PC-9 (cell line): ENCODE results near the gene AP4S1. TPM values are rescaled to one million over a fixed set of nuclear protein-coding genes. Genes with fewer than 3 reads are reported as not detected.

ENCODE experiments used
- BruUV-seq: library from RNA; stranded (reverse); fragments of 400-500 nt; replicated peaks from 2 replicates; lab custom pipeline; 2021; lab: Mats Ljungman, UMichigan
- CTCF ChIA-PET: fragments of 300-600 bp; sonication (Branson Sonifier 250); formaldehyde crosslinking; loops from one replicate; lab custom pipeline; 2022; ENCODE audit warnings: antibody characterized with exemption; lab: Charles Lee
- POLR2A ChIA-PET: fragments of 300-600 bp; sonication (Branson Sonifier 250); formaldehyde crosslinking; loops from one replicate; lab custom pipeline; 2022; ENCODE audit warnings: antibody characterized with exemption; ENCODE audit not compliant: unreplicated experiment; lab: Charles Lee
- DNase-seq, 2 experiments: peaks; one replicate each; pipeline versions ENCODE4 v3.0.0 to v3.0.0-alpha.2; 2015 to 2022; ENCODE audit warnings: mixed read lengths in 1 of 2
- H2AFZ ChIP-seq: fragments of 200-600 bp; sonication (generic); 2 replicates; pipeline ENCODE4 v1.8.1; 2017; ENCODE audit warnings: antibody characterized with exemption
- H3F3A ChIP-seq: fragments of 200-600 bp; sonication (generic); 2 replicates; pipeline ENCODE4 v1.8.1; 2017; ENCODE audit warnings: antibody characterized with exemption, mild to moderate bottlenecking, low read depth; ENCODE audit not compliant: insufficient read depth
- H3K27ac ChIP-seq: fragments of 200-600 bp; sonication (generic); 2 replicates; pipeline ENCODE4 v1.6.1; 2016; ENCODE audit warnings: mixed run types
- H3K27me3 ChIP-seq: fragments of 200-600 bp; sonication (generic); 2 replicates; pipeline ENCODE4 v1.6.1; 2016; ENCODE audit warnings: low read depth, mixed run types; ENCODE audit not compliant: insufficient read depth
- H3K36me3 ChIP-seq: fragments of 200-600 bp; sonication (generic); 2 replicates; pipeline ENCODE4 v1.6.1; 2016; ENCODE audit warnings: low read depth, mixed run types
- H3K4me1 ChIP-seq: fragments of 200-600 bp; sonication (generic); replicated peaks from 2 replicates; pipeline ENCODE4 v1.6.1; 2016; ENCODE audit warnings: mixed run types; ENCODE audit not compliant: insufficient read depth
- H3K4me2 ChIP-seq: fragments of 200-600 bp; sonication (generic); 2 replicates; pipeline ENCODE4 v1.6.1; 2017; ENCODE audit warnings: mixed run types
- H3K4me3 ChIP-seq: fragments of 200-600 bp; sonication (generic); 2 replicates; pipeline ENCODE4 v1.6.1; 2016; ENCODE audit warnings: mixed run types
- H3K79me2 ChIP-seq: fragments of 200-600 bp; sonication (generic); 2 replicates; pipeline ENCODE4 v1.6.1; 2017; ENCODE audit warnings: low read depth, mixed run types
- H3K9me2 ChIP-seq: fragments of 200-600 bp; sonication (generic); 2 replicates; pipeline ENCODE4 v1.8.1; 2017; ENCODE audit warnings: mild to moderate bottlenecking; ENCODE audit not compliant: insufficient read depth
- H3K9me3 ChIP-seq: fragments of 200-600 bp; sonication (generic); 2 replicates; pipeline ENCODE4 v1.8.1; 2016; ENCODE audit warnings: low read depth; ENCODE audit not compliant: insufficient read depth
- H4K20me1 ChIP-seq: fragments of 200-600 bp; sonication (generic); 2 replicates; pipeline ENCODE4 v1.8.1; 2017; ENCODE audit not compliant: insufficient read depth
- CTCF ChIP-seq: fragments of 200-600 bp; sonication (generic); conservative IDR thresholded peaks from 2 replicates; pipeline ENCODE4 v1.6.1; 2017; ENCODE audit warnings: mixed run types, antibody characterized with exemption, mild to moderate bottlenecking, moderate library complexity
- EZH2 ChIP-seq: fragments of 200-600 bp; sonication (generic); IDR thresholded peaks from 2 replicates; pipeline ENCODE4 v1.8.0; 2017; ENCODE audit warnings: antibody characterized with exemption, low read depth
- intact Hi-C: fragments of 100-400 bp; cut with micrococcal nuclease; formaldehyde crosslinking; loops from one replicate; pipeline ENCODE4 v1.10.0; 2022; ENCODE audit not compliant: unreplicated experiment
- total RNA-seq: library from RNA; stranded (reverse); gene quantifications from 2 replicates; pipeline ENCODE4 v1.2.3, GENCODE V29; 2021

The AP4S1 gene
- total RNA-seq, 1 experiment from 2014 or later: 2.8 TPM

GRCh38 chr14:31043379-31043778, 17.9 kb downstream of the AP4S1 start:
- Histone ChIP-seq H3K4me3 (no peak overlapping the region), H3K9me3 (no peaks in the 10 kb centered on the region), H3K4me1 (no peaks in the 10 kb centered on the region), H3K27ac (no peak overlapping the region), H3K36me3 (no peaks in the 10 kb centered on the region), H3K9me2 (no peaks in the 10 kb centered on the region), H3F3A (no peaks in the 10 kb centered on the region), H3K79me2 (no peaks in the 10 kb centered on the region), H3K27me3 (no peaks in the 10 kb centered on the region), H4K20me1 (no peaks in the 10 kb centered on the region), H3K4me2 (no peak overlapping the region), H2AFZ (no peak overlapping the region)
- BruUV-seq: no TSS peak
- DNase-seq: no peak
- ChIA-PET CTCF (no interaction called here), POLR2A (no interaction called here)
- TF ChIP-seq EZH2 (no peak), CTCF (no peak)
- intact Hi-C loops: no loop called here

- no peak overlapping the region for H2AFZ ChIP-seq
- no peaks in the 10 kb centered on the region for H3K9me2 ChIP-seq
- no peaks in the 10 kb centered on the region for H3K36me3 ChIP-seq
- H3K4me1 ChIP-seq: no peaks in the 10 kb centered on the region
- POLR2A ChIA-PET: no interaction called here
- no TSS peak for BruUV-seq
- intact Hi-C loops: no loop called here
- no peaks in the 10 kb centered on the region for H3K79me2 ChIP-seq
- no peaks in the 10 kb centered on the region for H3K9me3 ChIP-seq
- no peak overlapping the region for H3K4me3 ChIP-seq
- TF ChIP-seq EZH2: no peak
- TF ChIP-seq CTCF: no peak
- no peaks in the 10 kb centered on the region for H3K27me3 ChIP-seq
- no peaks in the 10 kb centered on the region for H4K20me1 ChIP-seq
- no peak overlapping the region for H3K4me2 ChIP-seq
- CTCF ChIA-PET: no interaction called here
- no peak overlapping the region for H3K27ac ChIP-seq
- DNase-seq: no peak
- H3F3A ChIP-seq: no peaks in the 10 kb centered on the region
These were observed 20.1 kb downstream of the AP4S1 start for GRCh38 chr14:31045501-31046080.

- no peaks in the 10 kb centered on the region for H3K27me3 ChIP-seq
- no peaks in the 10 kb centered on the region for H3K9me2 ChIP-seq
- TF ChIP-seq EZH2 (no peak), CTCF (no peak)
- H4K20me1 ChIP-seq: no peaks in the 10 kb centered on the region
- no peaks in the 10 kb centered on the region for H3K9me3 ChIP-seq
- POLR2A ChIA-PET: no interaction called here
- no peak overlapping the region for H2AFZ ChIP-seq
- no peaks in the 10 kb centered on the region for H3K36me3 ChIP-seq
- H3K79me2 ChIP-seq: no peaks in the 10 kb centered on the region
- intact Hi-C loops: no loop called here
- H3K4me1 ChIP-seq: no peaks in the 10 kb centered on the region
- H3K27ac ChIP-seq: no peak overlapping the region
- BruUV-seq: no TSS peak
- H3F3A ChIP-seq: no peaks in the 10 kb centered on the region
- no peak overlapping the region for H3K4me2 ChIP-seq
- CTCF ChIA-PET: no interaction called here
- H3K4me3 ChIP-seq: no peak overlapping the region
- DNase-seq: no peak
These were observed 22.1 kb downstream of the AP4S1 start for GRCh38 chr14:31047503-31047902.
